Activated CD4-positive, CD25-positive, alpha-beta regulatory T cell (primary cell): ENCODE results near the gene TOMM5.
A peak's percentile ranks its signal among the peaks of the same experiment; 100 is the strongest.

ENCODE experiments used
- DNase-seq, 4 experiments: peaks; one replicate each; lab custom pipeline; 2025; lab: John Stamatoyannopoulos, UW

Gene TOMM5

GRCh38 chr9:37592108-37592951 is at the start of gene TOMM5:
TSS of gene TOMM5 (minus strand) at chr9:37592597. CDS start at chr9:37592532, 65 bp downstream.
- DNase-seq, result peak; percentile 78 to 84 (median 80)

GRCh38 chr9:37641331-37641730 is 48.9 kb upstream of the TOMM5 start:
- no peak for DNase-seq

GRCh38 chr9:37640246-37640645 is 47.8 kb upstream of the TOMM5 start:
- no peak for DNase-seq

GRCh38 chr9:37639841-37640240 is 47.4 kb upstream of the TOMM5 start:
- DNase-seq, result no peak

GRCh38 chr9:37639109-37639762 is 46.8 kb upstream of the TOMM5 start:
- no peak for DNase-seq

- DNase-seq, result no peak
Measured at GRCh38 chr9:37636511-37637448, 44.4 kb upstream of the TOMM5 start.

GRCh38 chr9:37635808-37636207 is 43.4 kb upstream of the TOMM5 start:
- no peak for DNase-seq

- no peak for DNase-seq
Measured at GRCh38 chr9:37632479-37632878, 40.1 kb upstream of the TOMM5 start.

- DNase-seq, result no peak
Measured at GRCh38 chr9:37626708-37627292, 34.4 kb upstream of the TOMM5 start.

- DNase-seq, result no peak
Measured at GRCh38 chr9:37625758-37626147, 33.4 kb upstream of the TOMM5 start.

- no peak for DNase-seq
Measured at GRCh38 chr9:37625036-37625757, 32.8 kb upstream of the TOMM5 start.

GRCh38 chr9:37624073-37624472 is 31.7 kb upstream of the TOMM5 start:
- DNase-seq, result no peak

- DNase-seq, result no peak
Measured at GRCh38 chr9:37623267-37623666, 30.9 kb upstream of the TOMM5 start.

- DNase-seq, result no peak
Measured at GRCh38 chr9:37622462-37622861, 30.1 kb upstream of the TOMM5 start.

GRCh38 chr9:37621273-37622121 is 29.1 kb upstream of the TOMM5 start:
- no peak for DNase-seq

- DNase-seq, result no peak
Measured at GRCh38 chr9:37620396-37620795, 28.0 kb upstream of the TOMM5 start.

- DNase-seq, result no peak
Measured at GRCh38 chr9:37619806-37620205, 27.4 kb upstream of the TOMM5 start.

GRCh38 chr9:37618817-37619216 is 26.4 kb upstream of the TOMM5 start:
- DNase-seq, result no peak

GRCh38 chr9:37617832-37618231 is 25.4 kb upstream of the TOMM5 start:
- DNase-seq, result no peak

GRCh38 chr9:37617161-37617560 is 24.8 kb upstream of the TOMM5 start:
- DNase-seq, result no peak
